Right lobe of liver (tissue), 4 donors: ENCODE results near the gene LIM2.

Experiments used
- POLR2A ChIP-seq: fragments of 450-650 bp; IDR thresholded peaks from one replicate; pipeline ENCODE4 v1.6.1; 2017; ENCODE audit warnings: antibody characterized with exemption, mild to moderate bottlenecking
- TF ChIP-seq, protein P1 (sequence below), 4 donors: fragments of 200-600 bp in 3 of 4; fragments of 450-650 bp in 1 of 4; IDR thresholded peaks; one replicate each; pipeline versions ENCODE4 v1.5.1 to v1.8.0; 2016 to 2022; ENCODE audit warnings: antibody characterized with exemption in 4 of 4, mild to moderate bottlenecking in 2 of 4
- donor health status: DM: no; HTN: no; CAD: no.
- donor health status: DM: no; HTN: no; CAD: no.
- donor health status: DM: no; HTN: yes; CAD: no.

DNA sequence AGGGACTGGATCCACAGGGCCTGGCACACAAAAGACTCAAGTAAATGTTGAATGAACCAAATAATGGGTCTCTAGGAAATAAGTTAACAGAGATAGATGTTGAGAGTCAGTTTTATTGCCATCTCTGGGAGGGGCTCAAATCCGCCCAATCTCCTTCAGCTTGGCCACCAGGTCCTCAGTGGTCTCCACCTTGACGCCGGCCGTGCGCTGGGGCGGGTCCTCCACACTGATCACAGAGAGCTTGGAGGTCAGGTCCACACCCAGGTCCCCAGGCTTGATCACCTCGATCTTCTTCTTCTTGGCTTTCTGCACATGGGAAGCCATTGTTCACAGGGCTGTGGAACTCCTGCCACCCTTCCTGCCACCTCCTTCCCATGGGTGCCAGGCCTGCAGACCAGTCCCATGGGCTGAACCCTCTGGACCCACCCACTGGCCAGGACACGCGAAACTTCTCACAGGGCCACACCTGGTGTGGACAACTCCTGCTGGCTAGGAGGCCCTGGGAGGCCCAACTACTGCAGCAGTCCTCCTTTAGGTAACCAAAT lies 42.6 kb downstream of the LIM2 start:
- TF ChIP-seq, protein P1, sequence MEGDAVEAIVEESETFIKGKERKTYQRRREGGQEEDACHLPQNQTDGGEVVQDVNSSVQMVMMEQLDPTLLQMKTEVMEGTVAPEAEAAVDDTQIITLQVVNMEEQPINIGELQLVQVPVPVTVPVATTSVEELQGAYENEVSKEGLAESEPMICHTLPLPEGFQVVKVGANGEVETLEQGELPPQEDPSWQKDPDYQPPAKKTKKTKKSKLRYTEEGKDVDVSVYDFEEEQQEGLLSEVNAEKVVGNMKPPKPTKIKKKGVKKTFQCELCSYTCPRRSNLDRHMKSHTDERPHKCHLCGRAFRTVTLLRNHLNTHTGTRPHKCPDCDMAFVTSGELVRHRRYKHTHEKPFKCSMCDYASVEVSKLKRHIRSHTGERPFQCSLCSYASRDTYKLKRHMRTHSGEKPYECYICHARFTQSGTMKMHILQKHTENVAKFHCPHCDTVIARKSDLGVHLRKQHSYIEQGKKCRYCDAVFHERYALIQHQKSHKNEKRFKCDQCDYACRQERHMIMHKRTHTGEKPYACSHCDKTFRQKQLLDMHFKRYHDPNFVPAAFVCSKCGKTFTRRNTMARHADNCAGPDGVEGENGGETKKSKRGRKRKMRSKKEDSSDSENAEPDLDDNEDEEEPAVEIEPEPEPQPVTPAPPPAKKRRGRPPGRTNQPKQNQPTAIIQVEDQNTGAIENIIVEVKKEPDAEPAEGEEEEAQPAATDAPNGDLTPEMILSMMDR (IDR thresholded peaks at IDR 0.05) = no peak
- TF ChIP-seq POLR2A = no peak
